SIG-M5 (cell line): Measurements from ENCODE around the gene TRPV4.

Experiments used
- DNase-seq: peaks from one replicate; lab custom pipeline; 2025; lab: John Stamatoyannopoulos, UW

The TRPV4 gene

GRCh38 chr12:109739747-109740693, 93.2 kb downstream of the TRPV4 start:
- no peak for DNase-seq

- no peak for DNase-seq
Measured at GRCh38 chr12:109738878-109739665, 94.1 kb downstream of the TRPV4 start.

DNA sequence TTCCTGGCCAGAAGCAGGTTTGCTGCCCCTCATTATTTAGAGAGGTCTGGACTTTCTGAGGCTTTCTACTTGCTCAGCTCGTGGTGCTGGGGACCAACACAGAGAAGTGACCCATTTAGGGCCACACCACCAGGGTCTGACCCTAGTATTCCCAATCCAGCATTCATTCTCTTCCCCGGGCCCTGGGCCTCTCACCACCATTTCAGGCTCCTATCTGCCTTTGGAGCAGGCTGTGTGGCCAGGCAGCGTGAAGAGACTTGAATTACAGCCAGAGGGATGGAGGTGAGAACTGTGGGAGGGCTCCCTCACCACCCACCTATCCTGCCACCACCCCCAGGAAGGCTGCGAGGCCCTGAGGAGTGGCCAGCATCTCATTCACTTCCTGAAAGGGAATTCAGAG, 95.0 kb downstream of the TRPV4 start:
- no peak for DNase-seq

DNA sequence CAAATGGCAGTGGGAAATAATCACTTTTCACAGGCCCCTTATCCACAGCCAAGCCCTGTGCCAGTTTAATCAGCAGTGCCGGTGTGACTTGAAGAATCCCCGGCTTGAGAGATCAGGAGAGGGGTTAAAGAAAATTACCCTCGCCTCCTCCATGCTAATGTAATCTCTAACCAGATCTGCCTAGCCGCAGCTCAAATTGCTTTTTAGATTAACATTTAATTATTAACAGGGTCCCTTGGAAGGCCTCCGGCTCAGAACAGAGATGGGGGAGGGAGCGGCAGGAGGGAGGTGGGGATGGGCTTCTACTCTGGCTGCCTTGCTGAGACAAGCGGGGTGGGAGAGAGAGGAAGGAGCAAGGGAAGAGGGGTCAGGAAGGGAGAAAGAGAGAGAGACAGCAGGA, 95.6 kb downstream of the TRPV4 start:
- no peak for DNase-seq

- no peak for DNase-seq
Measured at GRCh38 chr12:109737126-109737525, 96.1 kb downstream of the TRPV4 start.

DNA sequence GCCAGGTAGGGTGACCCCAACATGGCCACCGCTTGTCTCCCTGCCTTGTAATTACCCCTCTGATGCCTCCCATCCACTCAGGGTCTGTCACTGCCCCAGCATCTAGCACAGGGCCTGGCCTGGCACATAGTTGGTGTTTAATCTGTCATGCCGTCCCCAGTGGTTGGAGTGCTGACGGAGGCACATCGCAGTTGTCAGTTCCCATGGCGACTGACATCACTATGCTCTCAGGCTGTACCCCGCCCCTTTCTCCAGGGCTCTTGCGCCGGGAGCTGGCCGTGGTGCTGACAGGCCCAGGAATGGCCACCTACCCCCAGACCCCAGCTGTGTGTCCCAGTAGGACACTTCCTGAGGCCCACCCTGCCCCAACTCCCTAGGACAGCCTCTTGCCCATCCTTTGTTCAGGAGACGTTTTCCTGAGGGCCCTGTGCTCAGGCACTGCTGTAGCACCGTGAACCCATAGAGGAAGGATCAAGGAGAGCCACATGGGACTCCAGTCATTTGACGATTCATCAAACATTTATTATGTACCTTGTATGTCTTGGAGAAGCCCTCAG, 96.6 kb downstream of the TRPV4 start:
- DNase-seq: no peak

DNA sequence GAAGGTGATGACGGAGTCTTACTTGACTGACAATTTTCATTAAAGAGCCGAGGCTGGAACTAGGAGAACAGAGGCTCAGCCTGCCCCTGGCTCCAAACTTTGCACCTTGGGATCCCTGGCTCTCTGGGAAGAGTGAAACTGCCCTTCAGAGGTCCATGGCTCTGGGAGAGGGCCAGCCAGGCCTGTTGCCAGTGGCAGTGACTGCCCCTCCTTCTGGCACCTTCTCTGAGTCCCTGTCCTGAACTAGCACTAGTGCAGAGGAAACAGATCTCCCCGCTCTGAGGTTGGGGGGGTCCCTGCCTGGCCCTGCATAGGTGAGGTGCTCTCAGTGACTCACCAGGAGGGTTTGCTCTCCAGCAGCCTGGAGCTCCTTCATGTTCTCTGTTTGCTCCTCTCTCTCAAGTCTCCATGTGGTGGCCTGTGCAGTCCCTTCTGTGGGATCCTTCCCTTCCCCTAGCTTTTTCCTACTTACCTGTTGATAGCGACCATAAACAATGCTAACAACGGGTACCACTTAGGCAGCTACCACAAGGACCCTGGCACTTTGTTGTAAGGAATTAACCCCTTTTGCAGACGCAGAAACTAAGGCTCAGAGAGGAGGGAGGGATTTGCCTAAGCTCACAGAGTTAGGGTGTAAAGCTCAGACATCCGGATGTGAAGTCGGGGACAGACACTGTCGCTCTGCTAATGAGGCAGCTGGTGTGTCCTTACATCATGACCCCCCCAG, 97.2 kb downstream of the TRPV4 start:
- DNase-seq: no peak

DNA sequence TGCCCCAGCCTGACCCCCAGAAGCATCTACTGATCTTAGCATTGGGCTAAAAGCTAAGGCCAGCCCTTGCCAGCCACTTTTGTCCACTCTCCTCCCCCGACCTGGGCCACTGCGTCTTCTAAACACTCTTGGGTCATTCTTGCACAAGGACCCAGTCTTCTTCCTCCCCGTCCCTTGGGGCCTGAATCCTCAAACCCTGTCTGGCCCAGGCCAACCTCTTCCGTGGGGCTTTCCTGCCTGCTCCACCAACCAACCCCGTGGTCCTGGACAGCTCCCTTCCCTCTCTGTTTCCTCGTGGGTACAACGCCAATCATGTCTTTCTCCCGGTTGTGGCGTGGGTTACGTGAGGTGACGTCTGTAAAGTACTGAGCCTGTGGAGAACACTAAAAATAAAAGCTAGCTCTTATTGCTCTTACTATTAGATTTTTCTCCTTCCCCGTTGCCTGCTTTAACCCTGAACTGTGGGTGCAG, 98.1 kb downstream of the TRPV4 start:
- DNase-seq: no peak

DNA sequence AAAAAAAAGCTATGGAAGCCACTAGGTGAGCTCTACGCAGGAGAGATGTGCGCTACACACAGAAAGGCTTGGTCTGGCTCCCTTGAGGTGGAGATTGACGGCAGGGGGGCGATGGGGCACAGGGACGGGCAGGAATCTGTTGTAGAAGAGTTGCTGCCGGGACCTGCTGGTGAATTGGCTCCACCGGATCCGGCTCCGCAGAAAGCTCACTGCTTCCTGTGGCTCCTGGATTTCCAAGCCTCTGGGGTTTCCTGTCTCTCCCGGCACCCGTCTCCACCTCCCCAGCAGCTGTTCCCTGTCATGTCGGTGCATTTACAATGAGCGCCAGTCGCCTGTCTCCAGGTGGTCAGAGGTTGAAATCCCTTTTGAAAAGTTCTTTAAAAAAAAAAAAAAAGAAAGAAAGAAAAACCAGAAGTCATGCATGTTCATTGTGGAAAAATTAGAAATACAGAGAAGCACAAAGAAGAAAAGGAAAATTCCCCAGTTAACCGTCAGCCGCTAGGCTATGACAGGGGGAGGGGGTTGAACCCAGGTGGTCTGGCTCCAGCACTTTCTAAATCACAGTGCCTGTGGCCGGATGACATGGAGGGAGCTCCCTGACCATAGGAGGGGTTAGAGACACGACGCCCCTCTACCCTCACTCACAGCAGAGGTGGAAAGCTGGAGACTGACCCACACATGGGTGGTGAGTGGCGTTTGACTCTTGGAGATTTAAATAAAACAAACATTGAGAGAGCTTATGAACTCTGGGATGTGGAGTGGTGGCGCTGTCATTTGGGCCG, 98.8 kb downstream of the TRPV4 start:
- DNase-seq: no peak
